Stimulated activated CD8-positive, alpha-beta memory T cell treated with anti-CD3 and anti-CD28 coated beads, Interleukin-4, amount 100 ng/mL, for 48 hours (primary cell): ENCODE results near the gene ATG13.
"Not testable (repeated sequence)": the region's sequence is repeated elsewhere in the genome, so short reads cannot be mapped to it uniquely, and the experiment has no call there.

Experiments used
- DNase-seq: peaks from one replicate; pipeline ENCODE4 v3.0.0-alpha.2; 2020

The ATG13 gene

DNA sequence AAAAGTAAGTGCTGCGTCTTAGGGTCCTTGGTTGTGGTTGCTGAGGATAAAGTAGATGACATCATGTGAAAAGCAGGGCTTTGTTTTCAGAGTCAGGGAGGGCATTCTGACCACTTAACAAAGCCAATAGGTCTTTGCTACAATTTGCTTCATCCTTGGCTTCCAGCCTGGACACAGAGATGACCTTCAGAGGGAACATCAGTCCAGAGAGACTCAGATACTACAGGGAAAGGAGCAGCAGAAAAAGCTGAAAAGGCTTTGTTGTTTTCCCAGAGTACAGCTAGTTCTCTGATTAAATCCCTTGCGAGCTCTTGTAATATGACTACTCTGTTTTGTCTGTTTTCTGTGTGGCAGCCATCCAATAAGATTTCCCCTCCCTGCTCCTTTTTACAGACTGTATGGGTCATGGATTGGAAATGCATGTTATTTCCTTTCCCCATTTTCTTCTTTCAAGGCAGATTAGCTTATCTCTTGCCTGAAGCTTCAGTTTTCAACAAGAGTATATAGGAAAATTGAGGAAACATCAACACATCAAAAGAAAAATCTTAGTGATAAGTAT lies 31.9 kb downstream of the ATG13 start:
- DNase-seq = no peak

GRCh38 chr11:46655631-46656030 lies 38.3 kb downstream of the ATG13 start:
- no peak for DNase-seq

DNA sequence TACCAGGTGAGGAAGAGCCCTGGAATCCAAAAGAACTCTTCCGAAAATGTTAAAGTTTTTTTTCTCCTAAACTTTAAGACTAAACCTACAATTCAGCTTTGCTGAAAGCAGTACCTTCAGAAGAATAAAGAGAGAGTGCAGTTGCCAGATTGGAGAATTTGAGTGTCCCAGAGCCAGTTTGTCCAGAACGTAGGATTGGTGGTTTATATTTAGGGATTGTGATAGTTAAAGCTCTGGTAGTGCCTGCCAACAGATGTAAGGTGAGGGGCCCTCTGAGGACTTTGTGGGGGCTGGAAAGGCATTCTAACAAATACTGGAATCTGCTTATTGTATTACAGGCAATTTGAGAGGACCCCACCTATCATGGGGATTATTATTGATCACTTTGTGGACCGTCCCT lies 39.8 kb downstream of the ATG13 start:
- DNase-seq = no peak

DNA sequence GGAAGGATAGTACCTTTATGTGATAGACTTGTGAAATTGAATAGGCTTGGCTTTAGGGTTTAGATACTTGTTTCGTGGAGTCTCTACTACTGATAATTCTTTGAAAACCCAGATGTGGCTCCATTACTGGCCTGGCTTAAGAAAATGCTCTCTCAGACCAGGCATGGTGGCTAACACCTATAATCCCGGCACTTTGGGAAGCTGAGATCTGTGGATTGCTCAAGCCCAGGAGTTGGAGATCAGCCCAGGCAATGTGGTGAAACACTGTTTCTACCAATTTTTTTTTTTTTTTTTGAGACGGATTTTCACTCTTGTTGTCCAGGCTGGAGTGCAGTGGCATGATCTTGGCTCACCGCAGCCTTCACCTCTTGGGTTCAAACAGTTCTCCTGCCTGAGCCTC lies 40.9 kb downstream of the ATG13 start:
- no peak for DNase-seq

DNA sequence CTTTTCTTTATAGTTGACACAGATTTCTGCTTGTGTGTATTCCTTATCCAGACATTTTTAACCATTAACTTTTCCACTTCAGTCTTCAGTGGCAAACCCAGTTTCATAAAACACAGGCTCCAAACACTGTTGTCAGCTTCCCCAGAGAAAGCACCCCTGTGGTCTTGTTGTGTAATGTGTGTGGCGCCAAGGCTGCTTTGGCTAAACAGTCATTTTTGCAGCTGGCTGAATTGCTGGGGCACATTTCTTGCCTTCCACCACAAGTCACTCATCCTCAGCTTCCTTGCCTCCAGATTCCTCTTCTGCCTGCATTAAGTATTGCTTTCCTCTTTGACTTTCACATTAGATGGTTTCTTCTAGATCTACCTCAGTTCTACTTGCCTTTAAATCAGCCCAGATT lies 42.6 kb downstream of the ATG13 start:
- DNase-seq = no peak

DNA sequence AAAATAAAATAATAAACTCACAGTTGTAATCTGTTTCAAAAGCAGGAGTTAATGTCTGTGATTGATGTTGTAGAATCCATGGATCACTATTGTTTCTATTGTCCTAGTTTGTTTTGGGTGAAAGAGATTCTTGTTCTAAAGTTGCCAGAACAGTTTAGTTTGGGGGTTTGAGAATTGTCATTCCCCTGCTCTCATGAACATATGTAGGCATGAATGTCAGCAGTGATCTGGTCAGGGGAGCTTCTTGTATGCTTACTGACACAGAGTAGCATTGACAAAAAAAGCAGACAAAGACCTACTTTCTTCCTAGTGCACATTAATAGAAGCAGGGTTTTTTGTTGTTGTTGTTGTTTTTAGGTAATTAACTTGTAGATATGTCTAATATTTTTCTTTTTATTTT lies 44.5 kb downstream of the ATG13 start:
- no peak for DNase-seq

DNA sequence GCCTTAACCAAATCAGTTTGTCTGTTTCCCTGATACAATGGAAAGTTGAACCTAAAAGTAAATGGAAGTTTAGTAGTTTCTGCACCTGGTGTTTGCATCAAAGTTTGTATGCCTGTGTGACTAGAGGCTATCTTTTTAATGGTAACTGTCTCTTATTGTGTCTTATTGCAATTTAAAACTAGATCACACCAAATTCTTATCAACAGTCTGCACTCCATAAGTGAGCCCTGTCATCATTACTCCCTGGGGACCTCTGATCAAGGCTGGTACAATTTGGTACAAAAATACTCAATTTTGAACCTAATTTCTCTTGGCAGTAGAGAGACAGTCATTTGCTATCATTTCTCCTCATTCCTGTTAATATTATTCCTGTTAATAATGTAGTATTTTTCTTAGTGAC lies 45.0 kb downstream of the ATG13 start:
- DNase-seq = no peak

- DNase-seq = no peak
These were observed 46.1 kb downstream of the ATG13 start for GRCh38 chr11:46663277-46663940.

- DNase-seq = no peak
These were observed 47.3 kb downstream of the ATG13 start for GRCh38 chr11:46664612-46665011.

DNA sequence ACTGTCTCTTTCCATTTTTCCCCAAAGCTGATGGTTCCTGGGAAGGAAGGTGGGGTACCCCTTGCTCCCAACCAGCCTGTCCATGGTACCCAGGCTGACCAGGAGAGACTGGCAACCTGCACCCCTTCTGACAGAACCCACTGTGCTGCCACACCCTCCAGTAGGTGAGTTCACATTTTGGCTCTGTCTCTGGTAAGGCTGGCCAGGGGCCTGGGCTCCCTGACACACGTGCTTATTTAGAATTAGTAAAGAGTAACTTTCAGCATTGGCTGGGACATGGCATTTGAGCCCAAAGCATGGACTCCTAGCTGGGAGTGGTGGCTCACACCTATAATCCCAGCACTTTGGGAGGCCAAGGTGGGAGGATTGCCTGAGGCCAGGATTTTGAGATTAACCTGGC lies 48.0 kb downstream of the ATG13 start:
- no peak for DNase-seq

DNA sequence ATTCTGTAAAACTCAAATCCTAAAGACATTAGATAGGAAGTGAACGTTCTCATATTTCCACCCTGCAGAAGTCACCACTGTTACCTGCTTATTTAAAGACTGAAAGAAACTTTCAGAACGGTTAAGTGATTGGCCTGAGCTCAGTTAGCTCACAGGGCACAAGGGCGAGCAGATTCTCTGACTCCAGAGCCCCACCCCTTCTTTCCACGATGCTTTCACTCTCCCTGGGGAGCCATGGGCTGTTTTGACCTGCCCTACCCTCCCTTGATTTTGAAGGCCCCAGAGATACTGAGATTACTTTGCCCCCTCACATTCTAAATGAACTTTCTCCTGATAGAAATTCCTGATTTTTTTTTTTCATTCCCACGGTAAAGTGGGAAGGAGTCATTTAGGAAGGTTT lies 49.2 kb downstream of the ATG13 start:
- DNase-seq = no peak

DNA sequence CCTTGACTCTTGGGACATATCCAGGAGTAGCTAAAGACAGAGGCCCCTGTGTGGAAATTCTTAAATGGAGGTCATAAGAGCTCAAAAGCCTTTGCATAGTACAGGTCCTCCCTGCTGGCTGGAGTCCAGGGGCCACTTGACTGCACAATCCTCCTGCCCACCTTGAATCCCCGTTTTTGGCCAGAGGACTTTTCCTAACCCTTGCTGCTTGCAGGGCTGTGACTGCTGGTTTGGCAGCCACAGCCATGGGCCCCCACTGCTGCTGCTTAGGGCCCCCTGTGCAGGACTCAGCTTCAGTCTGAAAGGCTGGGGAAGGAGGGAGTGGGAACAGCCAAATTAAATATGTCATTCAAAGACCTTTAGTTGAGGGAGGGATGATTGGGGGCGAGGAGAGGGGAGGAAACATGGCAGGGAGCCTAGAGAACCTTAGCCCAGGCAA lies 49.7 kb downstream of the ATG13 start:
- DNase-seq = no peak

GRCh38 chr11:46668480-46669085 lies 51.2 kb downstream of the ATG13 start:
- DNase-seq = no peak

DNA sequence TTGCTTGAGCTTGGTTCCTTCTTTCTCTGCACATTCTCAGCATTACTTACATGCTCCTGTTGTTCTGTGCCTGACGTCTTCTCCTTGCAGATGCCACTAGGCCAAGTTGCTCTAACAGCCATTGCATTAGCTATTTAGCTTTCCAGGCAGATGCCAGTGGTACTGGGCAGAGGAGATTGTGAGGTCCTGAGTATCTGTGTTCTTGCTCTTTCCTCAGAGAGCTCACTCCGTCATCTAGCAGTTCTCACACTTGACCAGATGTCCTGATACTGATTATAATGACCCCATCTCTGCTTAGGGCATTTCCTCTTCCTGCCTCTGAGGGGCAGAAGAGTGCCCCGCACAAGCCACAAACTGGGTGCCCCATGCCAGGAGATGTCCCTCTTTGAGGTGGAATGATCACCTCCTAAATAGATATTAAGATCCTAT lies 52.4 kb downstream of the ATG13 start:
- no peak for DNase-seq

- DNase-seq = not testable (repeated sequence)
These were observed 53.2 kb downstream of the ATG13 start for GRCh38 chr11:46670521-46670920.

GRCh38 chr11:46671958-46672315 lies 54.6 kb downstream of the ATG13 start:
- DNase-seq = no peak

GRCh38 chr11:46672381-46672839 lies 55.1 kb downstream of the ATG13 start:
- no peak for DNase-seq

DNA sequence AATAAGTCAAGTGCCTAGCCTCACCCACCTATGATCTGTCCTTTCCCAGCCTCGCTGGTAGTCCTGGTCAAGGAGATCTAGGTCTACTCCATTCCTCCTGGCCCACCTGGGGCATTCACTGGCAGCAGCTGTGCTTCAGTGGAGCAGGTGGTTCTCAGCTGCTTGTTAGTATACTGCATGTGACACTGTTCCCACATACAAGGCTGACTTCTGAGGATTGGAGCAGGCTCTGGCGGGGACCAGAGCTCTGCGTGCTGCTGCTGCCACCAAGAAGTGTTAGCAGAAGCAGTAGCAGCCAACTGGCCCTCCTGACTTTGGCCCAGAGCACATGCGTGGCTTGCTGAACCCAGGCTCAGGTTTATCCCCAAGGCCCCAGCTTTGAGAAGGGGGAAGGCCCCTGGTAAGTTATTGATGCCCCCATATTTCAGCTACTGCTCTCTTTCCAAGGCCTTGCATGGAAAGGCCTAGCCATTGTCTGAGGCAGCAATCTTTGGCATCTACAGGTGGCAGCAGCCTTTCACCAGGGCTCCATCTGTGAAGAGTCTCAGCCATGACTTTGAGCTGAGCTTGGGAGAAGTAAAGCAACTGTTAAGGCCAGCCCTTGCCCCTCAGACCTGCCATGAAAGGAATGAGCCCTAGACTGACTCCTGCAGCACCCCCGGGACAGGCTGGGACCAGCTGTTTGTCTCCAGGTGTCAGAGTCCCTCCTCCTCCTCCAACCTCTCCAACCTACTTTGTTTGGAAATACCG lies 56.5 kb downstream of the ATG13 start:
- no peak for DNase-seq

- DNase-seq = no peak
These were observed 57.3 kb downstream of the ATG13 start for GRCh38 chr11:46674463-46675287.

DNA sequence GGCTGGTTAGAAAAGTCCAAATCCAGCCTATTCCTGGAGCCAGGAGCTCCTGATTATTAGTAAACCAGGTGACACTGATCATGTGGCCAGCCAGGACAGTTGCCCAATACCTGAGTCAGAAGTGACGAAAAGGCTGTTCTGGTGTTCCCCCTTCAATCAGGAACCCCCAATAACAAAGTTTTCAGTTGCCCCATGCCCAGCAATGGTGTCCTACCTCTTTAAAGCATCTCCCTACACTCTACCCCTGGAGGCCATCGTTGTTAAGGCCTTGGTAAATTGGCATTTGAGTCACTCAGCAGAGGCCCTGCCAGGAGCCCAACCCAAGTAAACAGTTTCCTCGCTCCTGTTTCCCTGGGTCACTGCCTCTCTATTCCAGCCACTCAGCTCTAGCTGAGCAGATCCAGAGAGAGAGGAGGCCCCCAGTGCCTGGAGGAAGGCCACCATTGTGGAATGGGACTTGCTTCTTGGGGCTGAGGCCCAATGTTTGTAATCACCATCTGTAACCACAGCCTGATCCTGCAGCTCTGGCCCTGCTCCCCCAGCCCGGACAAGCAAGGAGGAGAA lies 58.0 kb downstream of the ATG13 start:
- no peak for DNase-seq

DNA sequence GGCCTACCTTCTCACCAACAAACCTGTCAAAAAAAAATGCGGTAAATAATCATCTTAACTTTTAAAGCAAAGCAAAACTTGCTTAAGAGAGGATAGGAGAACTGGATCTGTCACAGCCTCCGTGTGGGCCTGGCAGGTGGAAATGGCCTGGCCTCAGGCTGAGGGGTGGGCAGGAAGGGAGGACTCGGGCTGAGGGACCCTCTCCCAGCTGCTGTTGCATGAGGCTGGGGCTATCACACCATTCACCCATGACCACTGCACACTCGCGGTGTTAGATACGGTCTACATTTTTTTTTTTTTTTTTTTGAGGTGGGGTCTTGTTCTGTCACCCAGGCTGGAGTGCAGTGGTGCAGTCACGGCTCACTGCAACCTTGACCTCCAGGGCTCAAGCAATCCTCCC lies 58.6 kb downstream of the ATG13 start:
- DNase-seq = no peak

- DNase-seq = no peak
These were observed 59.2 kb downstream of the ATG13 start for GRCh38 chr11:46676436-46677158.
